ENCODE data around the gene PDCD2. TPM values are rescaled to one million over a fixed set of nuclear protein-coding genes. Genes with fewer than 3 reads are reported as not detected.

PDCD2 gene
- total and polyA plus RNA-seq, 9 of the 15 experiments (the other 6 are each of a cell fraction or from before 2014, with no cell fraction given) = 67.3 to 430 (median 318) TPM

- TF ChIP-seq ELF1 (tag; IDR thresholded peaks at IDR 0.05) = peak; percentile 89
- peak; percentile 23; the same call in 1 of the 2 replicates for TF ChIP-seq THRAP3 (IDR thresholded peaks at IDR 0.05; ENCODE audit: borderline replicate concordance)
- TF ChIP-seq REST (IDR thresholded peaks at IDR 0.05; ENCODE audit: borderline replicate concordance) = no peak
- TF ChIP-seq REST (CRISPR knock-in tag; IDR thresholded peaks at IDR 0.05; ENCODE audit: low read depth) = 0 out of 2 replicates have a peak, but pooled peaks have one; percentile 35
- peak; percentile 50; the same call in 1 of the 2 replicates for TF ChIP-seq LEF1 (IDR thresholded peaks at IDR 0.05)
- no peak for TF ChIP-seq NR2F6 (CRISPR knock-in tag; IDR thresholded peaks at IDR 0.05)
- TF ChIP-seq ARID1B (IDR thresholded peaks at IDR 0.05) = peak; percentile 54
- TF ChIP-seq ARNT (IDR thresholded peaks at IDR 0.05) = peak in 1 of 2 experiments; percentile 7; a peak in 1 of 4 replicates
- peak; percentile 94 for TF ChIP-seq IRF2 (CRISPR knock-in tag; IDR thresholded peaks at IDR 0.05)
- TF ChIP-seq NRF1 (conservative IDR thresholded peaks at IDR 0.05 in 1 of 2, IDR thresholded peaks at IDR 0.05 in 1 of 2) = peak; percentile 87 to 90
- TF ChIP-seq OTX1 (CRISPR knock-in tag; IDR thresholded peaks at IDR 0.05) = no peak
- TF ChIP-seq ZBTB26 (CRISPR knock-in tag; IDR thresholded peaks at IDR 0.05) = no peak
- peak; percentile 40; the same call in 1 of the 2 replicates for TF ChIP-seq ATF4 (CRISPR knock-in tag; IDR thresholded peaks at IDR 0.05)
- TF ChIP-seq NR2C1 (IDR thresholded peaks at IDR 0.05) = peak; percentile 57; the same call in 1 of the 2 replicates
- peak; percentile 55 for TF ChIP-seq NR2C1 (tag; IDR thresholded peaks at IDR 0.05)
- no peak for TF ChIP-seq POU5F1 (IDR thresholded peaks at IDR 0.05; ENCODE audit: borderline replicate concordance, low read depth, low read length, partially characterized antibody)
These were observed 31.5 kb downstream of the PDCD2 start, which contains the start of gene PSMB1 (continued) for GRCh38 chr6:170552765-170553533.

Measured in K562 (cell line).